Keratinocyte (primary cell): Measurements from ENCODE around the gene ANGPTL4. TPM values are rescaled to one million over a fixed set of nuclear protein-coding genes. Genes with fewer than 3 reads are reported as not detected.

Experiments used
- DNase-seq: peaks from one replicate; pipeline ENCODE4 v3.0.0-alpha.2; 2011; ENCODE audit warnings: low read depth, missing footprints, low spot score
- FAIRE-seq: peaks from 2 replicates; lab custom pipeline; 2011; peaks lifted over from hg19 to GRCh38; lab: Jason Lieb, UNC
- H2AFZ ChIP-seq: 2 replicates; pipeline ENCODE4 v1.6.0; 2012; ENCODE audit warnings: low read length, control low read depth, inconsistent platforms; ENCODE audit not compliant: control insufficient read depth
- H3K27ac ChIP-seq: 2 replicates; pipeline ENCODE4 v1.5.1; 2011; ENCODE audit warnings: low read length; ENCODE audit not compliant: control insufficient read depth, insufficient read depth
- H3K27me3 ChIP-seq: 3 replicates; pipeline ENCODE4 v1.6.0; 2011; ENCODE audit warnings: low read length; ENCODE audit not compliant: control insufficient read depth, insufficient read depth; ENCODE audit errors: extremely low read depth
- H3K36me3 ChIP-seq, 2 experiments: 2 replicates in 1 of 2; 3 replicates in 1 of 2; pipeline ENCODE4 v1.5.1; 2011; ENCODE audit warnings: low read length in 2 of 2, mild to moderate bottlenecking in 1 of 2; ENCODE audit not compliant: control insufficient read depth in 2 of 2, insufficient read depth in 2 of 2; ENCODE audit errors: extremely low read depth in 1 of 2
- H3K4me1 ChIP-seq: 3 replicates; pipeline ENCODE4 v1.5.1; 2011; ENCODE audit warnings: low read length; ENCODE audit not compliant: control insufficient read depth, insufficient read depth; ENCODE audit errors: extremely low read depth
- H3K4me2 ChIP-seq: 3 replicates; pipeline ENCODE4 v1.6.0; 2011; ENCODE audit warnings: low read depth, low read length; ENCODE audit not compliant: control insufficient read depth, insufficient read depth; ENCODE audit errors: extremely low read depth
- H3K4me3 ChIP-seq, 3 experiments: fragments of 200-600 bp in 1 of 3; sonication (generic) in 1 of 3; 2 replicates in 2 of 3; 3 replicates in 1 of 3; pipeline ENCODE4 v1.5.1; 2011 to 2016; ENCODE audit warnings: low read length in 3 of 3, mild to moderate bottlenecking in 3 of 3, control low read depth in 2 of 3, inconsistent platforms in 1 of 3, low read depth in 1 of 3, mixed read lengths in 1 of 3, mixed run types in 1 of 3, moderate library complexity in 1 of 3; ENCODE audit not compliant: control insufficient read depth in 2 of 3, insufficient read depth in 2 of 3; ENCODE audit errors: extremely low read depth in 1 of 3
- H3K79me2 ChIP-seq: 2 replicates; pipeline ENCODE4 v1.6.0; 2012; ENCODE audit warnings: low read length; ENCODE audit not compliant: control insufficient read depth, insufficient read depth
- H3K9ac ChIP-seq: 3 replicates; pipeline ENCODE4 v1.6.0; 2011; ENCODE audit warnings: low read length; ENCODE audit not compliant: control insufficient read depth, insufficient read depth; ENCODE audit errors: extremely low read depth
- H3K9me1 ChIP-seq: 3 replicates; pipeline ENCODE4 v1.6.0; 2011; ENCODE audit warnings: low read length; ENCODE audit not compliant: control insufficient read depth, insufficient read depth; ENCODE audit errors: extremely low read depth
- H3K9me3 ChIP-seq: 2 replicates; pipeline ENCODE4 v1.5.1; 2012; ENCODE audit warnings: low read depth, low read length; ENCODE audit not compliant: control insufficient read depth
- H4K20me1 ChIP-seq: 3 replicates; pipeline ENCODE4 v1.6.0; 2011; ENCODE audit warnings: low read length; ENCODE audit not compliant: control insufficient read depth, insufficient read depth; ENCODE audit errors: extremely low read depth
- CTCF ChIP-seq, 3 experiments: IDR thresholded peaks in 1 of 3; conservative IDR thresholded peaks in 1 of 3; optimal IDR thresholded peaks in 1 of 3; 2 replicates in 2 of 3; 3 replicates in 1 of 3; pipeline versions ENCODE3 to v1.5.1; 2011; ENCODE audit warnings: low read length in 3 of 3, mild to moderate bottlenecking in 3 of 3, moderate library complexity in 2 of 3, control low read depth in 1 of 3, inconsistent platforms in 1 of 3; ENCODE audit not compliant: insufficient read depth in 2 of 3; ENCODE audit errors: extremely low read depth in 1 of 3
- EZH2 ChIP-seq: IDR thresholded peaks from one replicate; pipeline ENCODE4 v1.6.1; 2012; ENCODE audit warnings: inconsistent platforms, mild to moderate bottlenecking, low read length, moderate library complexity
- dilution Hi-C: fragments of 300-500 bp; cut with MboI; formaldehyde crosslinking; loops from one replicate; pipeline ENCODE4 v1.7.0; 2020; ENCODE audit warnings: low sequenced_read_pairs; ENCODE audit not compliant: extremely low pct_ligation_motif_present
- polyA plus RNA-seq, 5 experiments: library from polyadenylated mRNA; depleted of rRNA in 3 of 5; stranded (reverse) in 3 of 5; stranded (forward) in 1 of 5; unstranded in 1 of 5; fragments of >200 nt; gene quantifications; 1 replicate in 1 of 5; 2 replicates in 3 of 5; 3 replicates in 1 of 5; pipeline versions ENCODE4 v1.2.1 to v1.2.3, GENCODE V29; 2011 to 2012; ENCODE audit warnings: missing spikeins in 2 of 5, low read depth in 1 of 5, low replicate concordance in 1 of 5

The ANGPTL4 gene
- polyA plus RNA-seq, 1 donor (not counting 4 experiments of a cell fraction or from before 2014, with no cell fraction given) = 102 TPM

DNA sequence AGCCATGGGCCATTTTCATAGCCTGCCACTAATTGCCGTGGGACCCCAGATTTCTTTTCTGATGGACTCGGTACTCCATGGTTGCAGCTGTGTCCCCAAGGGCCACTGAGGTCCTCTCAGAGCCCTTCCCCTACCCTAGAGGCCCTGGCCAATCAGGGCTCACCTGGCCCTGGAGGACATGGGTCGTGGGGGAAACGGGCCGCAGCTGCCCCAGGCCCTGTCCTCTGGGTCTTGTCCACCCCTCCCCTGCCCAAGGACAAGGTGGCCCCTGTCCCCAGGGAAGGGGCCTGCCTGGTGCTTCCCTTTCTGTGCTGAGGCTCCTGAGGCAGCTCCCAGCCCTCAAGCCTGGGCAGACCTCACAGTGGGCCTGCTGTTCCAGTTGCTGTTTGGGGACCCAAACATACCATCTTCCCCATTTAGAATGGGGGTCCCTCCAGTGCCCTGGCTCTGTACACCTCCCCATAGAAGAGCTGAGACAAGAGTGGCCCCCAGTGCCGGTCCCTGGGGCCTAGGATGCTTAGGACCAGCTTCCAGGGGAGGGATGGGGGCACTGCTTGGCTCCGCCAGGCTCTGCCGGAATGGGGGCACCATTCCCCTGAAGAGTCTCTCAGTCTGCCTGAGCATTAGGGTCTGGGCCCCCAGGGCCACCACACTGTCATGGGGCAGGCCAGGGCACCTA lies 29.4 kb downstream of the ANGPTL4 start:
- no peak for FAIRE-seq
- Histone ChIP-seq H3K9me1 (peaks cover 10% of the 10 kb centered on the region), H4K20me1 (peaks cover 5% of the 10 kb centered on the region), H3K9me3 (no peaks in the 10 kb centered on the region), H3K4me2 (no peak overlapping the region), H3K9ac (no peak overlapping the region), H3K27me3 (no peaks in the 10 kb centered on the region), H3K4me3 (no peak overlapping the region), H3K4me1 (peaks cover 37% of the 10 kb centered on the region), H3K36me3 (peaks cover 0 to 3% of the 10 kb centered on the region in 2 experiments), H2AFZ (no peak overlapping the region), H3K79me2 (peaks cover 55% of the 10 kb centered on the region), H3K27ac (no peak overlapping the region)
- TF ChIP-seq EZH2 (no peak), CTCF (optimal IDR thresholded peaks at IDR 0.05 in 1 of 3, IDR thresholded peaks at IDR 0.05 in 1 of 3, conservative IDR thresholded peaks at IDR 0.05 in 1 of 3; ENCODE audit: extremely low read depth in 1 of 3, insufficient read depth in 2 of 3, low read length in 3 of 3) (no peak)
- dilution Hi-C loops = no loop called here
- no peak for DNase-seq

GRCh38 chr19:8393871-8394250 lies 29.9 kb downstream of the ANGPTL4 start:
- Histone ChIP-seq H3K27ac (no peak overlapping the region), H3K9me3 (no peaks in the 10 kb centered on the region), H3K4me1 (peaks cover 37% of the 10 kb centered on the region), H2AFZ (no peak overlapping the region), H3K4me2 (no peak overlapping the region), H3K9ac (no peak overlapping the region), H3K9me1 (peaks cover 10% of the 10 kb centered on the region), H4K20me1 (peaks cover 5% of the 10 kb centered on the region), H3K4me3 (no peak overlapping the region), H3K36me3 (peaks cover 0 to 3% of the 10 kb centered on the region in 2 experiments), H3K27me3 (no peaks in the 10 kb centered on the region), H3K79me2 (peaks cover 59% of the 10 kb centered on the region)
- DNase-seq (no peak), FAIRE-seq (no peak)
- no peak for TF ChIP-seq CTCF (optimal IDR thresholded peaks at IDR 0.05 in 1 of 3, IDR thresholded peaks at IDR 0.05 in 1 of 3, conservative IDR thresholded peaks at IDR 0.05 in 1 of 3; ENCODE audit: extremely low read depth in 1 of 3, insufficient read depth in 2 of 3, low read length in 3 of 3)
- no peak for TF ChIP-seq EZH2
- dilution Hi-C loops = no loop called here
